WTC11 (cell line): ENCODE data around the gene TNS4. TPM values are rescaled to one million over a fixed set of nuclear protein-coding genes. Genes with fewer than 3 reads are reported as not detected.

ENCODE experiments used
- ATAC-seq: fragments of 200-7000 bp; cut with Tn5 transposase; 2 replicates; pipeline ENCODE4 v1.10.0; 2021; ENCODE audit warnings: mild to moderate bottlenecking, moderate library complexity
- CTCF ChIA-PET: fragments of 300-600 bp; sonication (Branson Sonifier 250); formaldehyde crosslinking; loops from one replicate; lab custom pipeline; 2021; ENCODE audit warnings: antibody characterized with exemption; lab: Charles Lee
- POLR2A ChIA-PET: fragments of 350-600 bp; sonication (Branson Sonifier 250); formaldehyde crosslinking; loops from one replicate; lab custom pipeline; 2021; ENCODE audit warnings: antibody characterized with exemption; lab: Charles Lee
- DNase-seq: peaks from one replicate; pipeline ENCODE4 v3.0.0; 2021; ENCODE audit warnings: low spot score
- H3K27ac Mint-ChIP-seq: 2 replicates; pipeline ENCODE4 v1.8.0; 2021; ENCODE audit warnings: mixed read lengths
- H3K27me3 Mint-ChIP-seq: 2 replicates; pipeline ENCODE4 v1.8.0; 2021; ENCODE audit warnings: low read depth, mild to moderate bottlenecking, moderate library complexity, mixed read lengths
- H3K36me3 Mint-ChIP-seq: 2 replicates; pipeline ENCODE4 v1.8.0; 2021; ENCODE audit warnings: mixed read lengths
- H3K4me1 Mint-ChIP-seq: 2 replicates; pipeline ENCODE4 v1.8.0; 2022; ENCODE audit warnings: mixed read lengths
- H3K4me3 Mint-ChIP-seq: 2 replicates; pipeline ENCODE4 v1.8.0; 2021; ENCODE audit warnings: mild to moderate bottlenecking, moderate library complexity, mixed read lengths
- H3K9me3 Mint-ChIP-seq: 2 replicates; pipeline ENCODE4 v1.8.0; 2021; ENCODE audit warnings: mixed read lengths
- ARID4B ChIP-seq: sonication (generic); formaldehyde crosslinking; IDR thresholded peaks from 2 replicates; pipeline ENCODE4 v1.8.0; 2023; ENCODE audit warnings: missing genetic modification reagents, mild to moderate bottlenecking, borderline replicate concordance
- CBFB ChIP-seq: sonication (generic); formaldehyde crosslinking; IDR thresholded peaks from 2 replicates; pipeline ENCODE4 v1.8.1; 2022; ENCODE audit warnings: mild to moderate bottlenecking, low read depth, missing genetic modification reagents
- CTCF ChIP-seq: fragments of 200-600 bp; IDR thresholded peaks from 2 replicates; pipeline ENCODE4 v1.8.0; 2022; ENCODE audit warnings: antibody characterized with exemption
- GTF2I ChIP-seq: fragments of 250-450 bp; sonication (Bioruptor Pico); conservative IDR thresholded peaks from 2 replicates; pipeline ENCODE4 v1.4.0; 2021; ENCODE audit warnings: mild to moderate bottlenecking
- IRF1 ChIP-seq: sonication (generic); formaldehyde crosslinking; IDR thresholded peaks from 2 replicates; pipeline ENCODE4 v1.8.0; 2023; ENCODE audit warnings: missing genetic modification reagents
- JAZF1 ChIP-seq: fragments of 250-450 bp; sonication (Bioruptor Pico); IDR thresholded peaks from 2 replicates; pipeline ENCODE4 v1.9.0; 2021; ENCODE audit warnings: moderate library complexity, mild to moderate bottlenecking, inconsistent platforms
- NFYB ChIP-seq: sonication (generic); formaldehyde crosslinking; conservative IDR thresholded peaks from 2 replicates; pipeline ENCODE4 v1.8.0; 2022; ENCODE audit warnings: low read depth, missing genetic modification reagents
- PRRX2 ChIP-seq: fragments of 250-450 bp; sonication (Bioruptor Pico); IDR thresholded peaks from 2 replicates; pipeline ENCODE4 v1.8.0; 2021; ENCODE audit warnings: mild to moderate bottlenecking
- SMAD3 ChIP-seq: sonication (generic); formaldehyde crosslinking; IDR thresholded peaks from 2 replicates; pipeline ENCODE4 v1.8.0; 2022; ENCODE audit warnings: missing genetic modification reagents, mild to moderate bottlenecking, borderline replicate concordance
- SOX15 ChIP-seq: fragments of 250-450 bp; sonication (Bioruptor Pico); IDR thresholded peaks from 2 replicates; pipeline ENCODE4 v1.9.0; 2021; ENCODE audit warnings: mild to moderate bottlenecking
- TEAD1 ChIP-seq: sonication (generic); formaldehyde crosslinking; IDR thresholded peaks from 2 replicates; pipeline ENCODE4 v1.8.0; 2022; ENCODE audit warnings: mild to moderate bottlenecking, missing genetic modification reagents
- ZNF121 ChIP-seq: sonication (generic); formaldehyde crosslinking; IDR thresholded peaks from 2 replicates; pipeline ENCODE4 v1.8.0; 2023; ENCODE audit warnings: missing genetic modification reagents
- ZNF425 ChIP-seq: fragments of 250-450 bp; sonication (Bioruptor Pico); conservative IDR thresholded peaks from 2 replicates; pipeline ENCODE4 v1.9.0; 2021; ENCODE audit warnings: mild to moderate bottlenecking
- total RNA-seq: library from RNA; stranded (reverse); gene quantifications from 3 replicates; pipeline ENCODE4 v1.2.3, GENCODE V29; 2021
- TF ChIP-seq, protein P1 (sequence below): sonication (generic); formaldehyde crosslinking; IDR thresholded peaks from 2 replicates; pipeline ENCODE4 v1.8.1; 2022; ENCODE audit warnings: missing genetic modification reagents, borderline replicate concordance
- TF ChIP-seq, protein P2 (sequence below): sonication (generic); formaldehyde crosslinking; conservative IDR thresholded peaks from 2 replicates; pipeline ENCODE4 v1.8.1; 2023; ENCODE audit warnings: mild to moderate bottlenecking, low read depth, missing genetic modification reagents, moderate library complexity
- TF ChIP-seq, protein P3 (sequence below): sonication (generic); formaldehyde crosslinking; IDR thresholded peaks from 2 replicates; pipeline ENCODE4 v1.8.1; 2022; ENCODE audit warnings: mild to moderate bottlenecking, moderate library complexity, missing genetic modification reagents
- TF ChIP-seq, protein P4 (sequence below): fragments of 250-450 bp; sonication (Bioruptor Pico); IDR thresholded peaks from 2 replicates; pipeline ENCODE4 v2.1.2; 2022; ENCODE audit warnings: mild to moderate bottlenecking, moderate library complexity

TNS4 gene
- total RNA-seq, 1 experiment from 2014 or later = 0.87 TPM

DNA sequence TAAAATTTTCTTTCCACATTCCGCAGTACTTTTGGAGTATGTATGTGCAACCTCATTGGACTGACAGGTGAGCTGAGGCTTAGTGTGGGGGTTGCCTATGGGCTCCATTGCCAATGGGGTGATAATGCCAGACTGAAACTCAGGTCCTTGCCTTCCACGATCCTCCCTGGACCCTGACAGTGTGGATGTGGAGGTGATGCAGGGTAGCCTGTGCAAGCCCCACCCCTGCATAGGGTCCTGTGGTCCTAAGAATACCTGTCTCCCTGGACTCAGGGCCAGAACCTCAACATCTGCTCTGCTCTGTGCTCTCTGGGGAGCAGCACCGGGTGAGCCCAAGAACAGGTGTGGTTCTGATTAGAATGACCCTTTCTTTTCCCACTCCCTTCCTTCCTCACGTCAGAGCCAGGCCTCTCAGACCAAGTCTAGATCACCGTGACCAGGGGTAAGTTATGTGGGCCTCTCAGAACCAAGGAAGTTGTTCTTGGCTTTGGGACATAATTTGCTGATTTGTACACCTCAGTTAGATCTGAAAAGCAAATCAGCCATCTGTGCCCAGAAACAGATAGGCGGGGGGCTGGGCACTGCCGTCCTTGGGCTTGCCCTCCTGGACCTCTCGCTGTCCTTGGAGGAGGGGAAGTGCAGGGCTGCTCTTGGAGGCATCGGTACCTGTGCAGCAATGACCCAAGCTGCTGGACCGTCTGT is 8.4 kb upstream of the TNS4 start:
- Mint-ChIP-seq H3K4me3 (no peak overlapping the region), H3K9me3 (no peaks in the 10 kb centered on the region), H3K36me3 (no peaks in the 10 kb centered on the region), H3K4me1 (peaks cover 17% of the 10 kb centered on the region), H3K27me3 (no peaks in the 10 kb centered on the region; the same call in 1 of the 2 replicates), H3K27ac (no peak overlapping the region)
- no peak for DNase-seq
- ChIA-PET POLR2A (no interaction called here), CTCF (interaction anchor here (0.6 kb wide), 1 partner anchor 34 kb away, joined by 3 read pairs; no protein-coding TSS in a partner anchor)
- TF ChIP-seq NFYB (CRISPR knock-in tag) (no peak), PRRX2 (CRISPR knock-in tag) (no peak), CBFB (CRISPR knock-in tag) (no peak), JAZF1 (CRISPR knock-in tag) (no peak), ZNF121 (no peak), CTCF (no peak)
- TF ChIP-seq, protein P1, sequence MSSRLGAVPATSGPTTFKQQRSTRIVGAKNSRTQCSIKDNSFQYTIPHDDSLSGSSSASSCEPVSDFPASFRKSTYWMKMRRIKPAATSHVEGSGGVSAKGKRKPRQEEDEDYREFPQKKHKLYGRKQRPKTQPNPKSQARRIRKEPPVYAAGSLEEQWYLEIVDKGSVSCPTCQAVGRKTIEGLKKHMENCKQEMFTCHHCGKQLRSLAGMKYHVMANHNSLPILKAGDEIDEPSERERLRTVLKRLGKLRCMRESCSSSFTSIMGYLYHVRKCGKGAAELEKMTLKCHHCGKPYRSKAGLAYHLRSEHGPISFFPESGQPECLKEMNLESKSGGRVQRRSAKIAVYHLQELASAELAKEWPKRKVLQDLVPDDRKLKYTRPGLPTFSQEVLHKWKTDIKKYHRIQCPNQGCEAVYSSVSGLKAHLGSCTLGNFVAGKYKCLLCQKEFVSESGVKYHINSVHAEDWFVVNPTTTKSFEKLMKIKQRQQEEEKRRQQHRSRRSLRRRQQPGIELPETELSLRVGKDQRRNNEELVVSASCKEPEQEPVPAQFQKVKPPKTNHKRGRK = no peak
- TF ChIP-seq, protein P2, sequence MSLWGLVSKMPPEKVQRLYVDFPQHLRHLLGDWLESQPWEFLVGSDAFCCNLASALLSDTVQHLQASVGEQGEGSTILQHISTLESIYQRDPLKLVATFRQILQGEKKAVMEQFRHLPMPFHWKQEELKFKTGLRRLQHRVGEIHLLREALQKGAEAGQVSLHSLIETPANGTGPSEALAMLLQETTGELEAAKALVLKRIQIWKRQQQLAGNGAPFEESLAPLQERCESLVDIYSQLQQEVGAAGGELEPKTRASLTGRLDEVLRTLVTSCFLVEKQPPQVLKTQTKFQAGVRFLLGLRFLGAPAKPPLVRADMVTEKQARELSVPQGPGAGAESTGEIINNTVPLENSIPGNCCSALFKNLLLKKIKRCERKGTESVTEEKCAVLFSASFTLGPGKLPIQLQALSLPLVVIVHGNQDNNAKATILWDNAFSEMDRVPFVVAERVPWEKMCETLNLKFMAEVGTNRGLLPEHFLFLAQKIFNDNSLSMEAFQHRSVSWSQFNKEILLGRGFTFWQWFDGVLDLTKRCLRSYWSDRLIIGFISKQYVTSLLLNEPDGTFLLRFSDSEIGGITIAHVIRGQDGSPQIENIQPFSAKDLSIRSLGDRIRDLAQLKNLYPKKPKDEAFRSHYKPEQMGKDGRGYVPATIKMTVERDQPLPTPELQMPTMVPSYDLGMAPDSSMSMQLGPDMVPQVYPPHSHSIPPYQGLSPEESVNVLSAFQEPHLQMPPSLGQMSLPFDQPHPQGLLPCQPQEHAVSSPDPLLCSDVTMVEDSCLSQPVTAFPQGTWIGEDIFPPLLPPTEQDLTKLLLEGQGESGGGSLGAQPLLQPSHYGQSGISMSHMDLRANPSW (CRISPR knock-in tag) = no peak
- TF ChIP-seq, protein P3, sequence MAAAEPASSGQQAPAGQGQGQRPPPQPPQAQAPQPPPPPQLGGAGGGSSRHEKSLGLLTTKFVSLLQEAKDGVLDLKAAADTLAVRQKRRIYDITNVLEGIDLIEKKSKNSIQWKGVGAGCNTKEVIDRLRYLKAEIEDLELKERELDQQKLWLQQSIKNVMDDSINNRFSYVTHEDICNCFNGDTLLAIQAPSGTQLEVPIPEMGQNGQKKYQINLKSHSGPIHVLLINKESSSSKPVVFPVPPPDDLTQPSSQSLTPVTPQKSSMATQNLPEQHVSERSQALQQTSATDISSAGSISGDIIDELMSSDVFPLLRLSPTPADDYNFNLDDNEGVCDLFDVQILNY = no peak
- ATAC-seq = no peak

DNA sequence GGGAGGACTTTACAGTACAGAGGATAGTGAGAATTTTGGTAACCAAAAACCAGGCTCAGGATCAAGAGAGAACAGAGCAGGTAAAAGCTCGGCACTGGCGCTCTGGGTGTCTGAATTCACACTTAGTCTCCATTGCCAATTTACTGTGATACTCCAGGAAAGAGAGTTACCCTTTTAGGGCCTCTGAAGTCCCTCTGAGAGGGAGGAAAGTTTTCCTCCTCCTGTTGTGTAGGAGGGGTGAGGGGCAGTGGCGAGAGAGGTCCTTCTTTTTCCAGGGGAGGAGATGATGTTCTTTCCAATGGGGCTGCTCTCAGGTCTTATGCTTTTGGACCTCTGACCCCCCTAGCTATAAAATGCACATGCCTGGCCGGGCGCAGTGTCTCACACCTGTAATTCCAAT is 5.4 kb upstream of the TNS4 start:
- no peak overlapping the region for H3K4me3 Mint-ChIP-seq
- H3K27me3 Mint-ChIP-seq = no peaks in the 10 kb centered on the region; the same call in 1 of the 2 replicates
- no peak for ATAC-seq
- ChIA-PET POLR2A (no interaction called here), CTCF (interaction anchor here (0.8 to 1.8 kb wide), 2 partner anchors 26 to 53 kb away, joined by 3 to 5 read pairs; no protein-coding TSS in a partner anchor)
- H3K9me3 Mint-ChIP-seq = peaks cover 7% of the 10 kb centered on the region
- DNase-seq = no peak
- no peak overlapping the region for H3K27ac Mint-ChIP-seq
- H3K4me1 Mint-ChIP-seq = peaks cover 17% of the 10 kb centered on the region
- H3K36me3 Mint-ChIP-seq = no peaks in the 10 kb centered on the region
- TF ChIP-seq ZNF425 (CRISPR knock-in tag) = no peak
- no peak for TF ChIP-seq SMAD3 (CRISPR knock-in tag)
- no peak for TF ChIP-seq IRF1
- TF ChIP-seq, protein P4, sequence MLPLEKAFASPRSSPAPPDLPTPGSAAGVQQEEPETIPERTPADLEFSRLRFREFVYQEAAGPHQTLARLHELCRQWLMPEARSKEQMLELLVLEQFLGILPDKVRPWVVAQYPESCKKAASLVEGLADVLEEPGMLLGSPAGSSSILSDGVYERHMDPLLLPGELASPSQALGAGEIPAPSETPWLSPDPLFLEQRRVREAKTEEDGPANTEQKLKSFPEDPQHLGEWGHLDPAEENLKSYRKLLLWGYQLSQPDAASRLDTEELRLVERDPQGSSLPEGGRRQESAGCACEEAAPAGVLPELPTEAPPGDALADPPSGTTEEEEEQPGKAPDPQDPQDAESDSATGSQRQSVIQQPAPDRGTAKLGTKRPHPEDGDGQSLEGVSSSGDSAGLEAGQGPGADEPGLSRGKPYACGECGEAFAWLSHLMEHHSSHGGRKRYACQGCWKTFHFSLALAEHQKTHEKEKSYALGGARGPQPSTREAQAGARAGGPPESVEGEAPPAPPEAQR = no peak
- no peak for TF ChIP-seq SOX15 (CRISPR knock-in tag)
- TF ChIP-seq TEAD1 (CRISPR knock-in tag) = no peak
- no peak for TF ChIP-seq ARID4B
- TF ChIP-seq GTF2I = no peak
